Measurements from ENCODE around the gene COX6B1. TPM values are rescaled to one million over a fixed set of nuclear protein-coding genes. Genes with fewer than 3 reads are reported as not detected.
A peak's percentile ranks its signal among the peaks of the same experiment; 100 is the strongest.

Gene COX6B1
- total RNA-seq, 2 donors from 2014 or later = 401 to 445 TPM

- H3K36me3 ChIP-seq (ENCODE audit: control insufficient read depth, insufficient read depth, low read length) = no peaks in the 10 kb centered on the region
- H3K9me3 ChIP-seq (ENCODE audit: control insufficient read depth, low read length) = no peaks in the 10 kb centered on the region
- H3K27ac ChIP-seq (ENCODE audit: low read depth, low read length) = no peak overlapping the region
- Mint-ChIP-seq H3K4me1 (no peaks in the 10 kb centered on the region), H3K27me3 (ENCODE audit: insufficient read depth) (peaks cover 4% of the 10 kb centered on the region), H3K27ac (no peak overlapping the region), H3K9me3 (no peaks in the 10 kb centered on the region), H3K4me3 (no peak overlapping the region), H3K36me3 (ENCODE audit: low read depth) (no peaks in the 10 kb centered on the region)
- H3K27me3 ChIP-seq (ENCODE audit: control insufficient read depth, insufficient read depth, low read length, poor library complexity, severe bottlenecking) = no peaks in the 10 kb centered on the region
- 92 to 93% methylated on average over 3 to 11 of the region's 11 CpGs for WGBS, 2 experiments (ENCODE audit: insufficient coverage in 1 of 2, insufficient read length in 1 of 2)
- TF ChIP-seq, protein P1, sequence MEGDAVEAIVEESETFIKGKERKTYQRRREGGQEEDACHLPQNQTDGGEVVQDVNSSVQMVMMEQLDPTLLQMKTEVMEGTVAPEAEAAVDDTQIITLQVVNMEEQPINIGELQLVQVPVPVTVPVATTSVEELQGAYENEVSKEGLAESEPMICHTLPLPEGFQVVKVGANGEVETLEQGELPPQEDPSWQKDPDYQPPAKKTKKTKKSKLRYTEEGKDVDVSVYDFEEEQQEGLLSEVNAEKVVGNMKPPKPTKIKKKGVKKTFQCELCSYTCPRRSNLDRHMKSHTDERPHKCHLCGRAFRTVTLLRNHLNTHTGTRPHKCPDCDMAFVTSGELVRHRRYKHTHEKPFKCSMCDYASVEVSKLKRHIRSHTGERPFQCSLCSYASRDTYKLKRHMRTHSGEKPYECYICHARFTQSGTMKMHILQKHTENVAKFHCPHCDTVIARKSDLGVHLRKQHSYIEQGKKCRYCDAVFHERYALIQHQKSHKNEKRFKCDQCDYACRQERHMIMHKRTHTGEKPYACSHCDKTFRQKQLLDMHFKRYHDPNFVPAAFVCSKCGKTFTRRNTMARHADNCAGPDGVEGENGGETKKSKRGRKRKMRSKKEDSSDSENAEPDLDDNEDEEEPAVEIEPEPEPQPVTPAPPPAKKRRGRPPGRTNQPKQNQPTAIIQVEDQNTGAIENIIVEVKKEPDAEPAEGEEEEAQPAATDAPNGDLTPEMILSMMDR (conservative IDR thresholded peaks at IDR 0.05) = no peak
- no peak overlapping the region for H3K4me3 ChIP-seq (ENCODE audit: low read length)
- DNase-seq = no peak
- no peak overlapping the region for H3K9ac ChIP-seq (ENCODE audit: extremely low read depth, low read length, poor library complexity, severe bottlenecking)
- no peaks in the 10 kb centered on the region for H3K4me1 ChIP-seq (ENCODE audit: control insufficient read depth, insufficient read depth, low read length)
These were observed 43.9 kb downstream of the COX6B1 start for GRCh38 chr19:35692010-35692409.

- Mint-ChIP-seq H3K36me3 (ENCODE audit: low read depth) (no peaks in the 10 kb centered on the region), H3K4me1 (no peaks in the 10 kb centered on the region), H3K4me3 (no peak overlapping the region), H3K27ac (no peak overlapping the region), H3K9me3 (no peaks in the 10 kb centered on the region), H3K27me3 (ENCODE audit: insufficient read depth) (peaks cover 5% of the 10 kb centered on the region)
- DNase-seq = no peak
- H3K27me3 ChIP-seq (ENCODE audit: control insufficient read depth, insufficient read depth, low read length, poor library complexity, severe bottlenecking) = no peaks in the 10 kb centered on the region
- H3K27ac ChIP-seq (ENCODE audit: low read depth, low read length) = no peak overlapping the region
- no peaks in the 10 kb centered on the region for H3K36me3 ChIP-seq (ENCODE audit: control insufficient read depth, insufficient read depth, low read length)
- H3K9ac ChIP-seq (ENCODE audit: extremely low read depth, low read length, poor library complexity, severe bottlenecking) = no peak overlapping the region
- TF ChIP-seq, protein P1 (conservative IDR thresholded peaks at IDR 0.05) = no peak
- no peaks in the 10 kb centered on the region for H3K4me1 ChIP-seq (ENCODE audit: control insufficient read depth, insufficient read depth, low read length)
- WGBS, 2 experiments (ENCODE audit: insufficient coverage in 1 of 2, insufficient read length in 1 of 2) = 31 to 70% methylated on average over 2 to 5 of the region's 8 CpGs
- H3K4me3 ChIP-seq (ENCODE audit: low read length) = no peak overlapping the region
- no peaks in the 10 kb centered on the region for H3K9me3 ChIP-seq (ENCODE audit: control insufficient read depth, low read length)
These were observed 45.3 kb downstream of the COX6B1 start for GRCh38 chr19:35693422-35693821.

DNA sequence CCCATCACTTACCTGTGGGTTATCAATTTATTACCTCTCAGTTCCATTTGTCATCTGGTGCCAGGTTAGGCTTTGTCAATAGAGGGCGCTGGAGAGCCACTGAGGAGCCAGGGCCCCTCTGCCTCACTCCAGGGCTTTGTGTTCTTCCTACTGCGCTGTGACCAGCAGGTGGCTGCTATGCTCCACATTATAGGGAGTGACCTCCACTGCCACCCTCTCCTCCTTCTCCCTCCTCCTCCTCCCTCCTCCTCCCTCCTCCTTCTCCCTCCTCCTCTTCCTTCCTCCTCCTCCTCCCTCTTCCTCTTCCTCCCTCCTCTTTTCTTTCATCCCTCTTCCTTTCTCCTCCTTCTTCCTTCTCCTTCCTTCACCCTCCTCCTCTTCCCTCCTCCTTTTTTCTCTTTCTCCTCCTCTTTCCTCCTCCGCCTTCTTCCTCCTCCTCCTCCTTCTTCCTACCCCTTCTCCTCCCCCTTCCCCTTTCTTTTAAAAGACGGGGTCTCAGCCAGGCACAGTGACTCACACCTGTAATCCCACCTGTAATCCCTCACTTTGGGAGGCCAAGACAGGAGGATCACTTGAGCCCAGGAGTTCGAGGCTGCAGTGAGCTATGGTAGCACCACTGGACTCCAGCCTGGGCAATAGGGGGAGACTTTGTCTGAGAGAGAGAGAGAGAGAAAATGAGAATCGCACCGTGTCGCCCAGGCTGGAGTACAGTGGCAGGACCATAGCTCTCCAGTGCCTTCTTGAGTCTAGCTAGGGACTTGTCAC lies 45.9 kb downstream of the COX6B1 start:
- DNase-seq = peak; percentile 96
- Histone ChIP-seq H3K9ac (ENCODE audit: extremely low read depth, low read length, poor library complexity, severe bottlenecking) (no peak overlapping the region), H3K4me1 (ENCODE audit: control insufficient read depth, insufficient read depth, low read length) (no peaks in the 10 kb centered on the region), H3K27ac (ENCODE audit: low read depth, low read length) (no peak overlapping the region), H3K36me3 (ENCODE audit: control insufficient read depth, insufficient read depth, low read length) (no peaks in the 10 kb centered on the region), H3K27me3 (ENCODE audit: control insufficient read depth, insufficient read depth, low read length, poor library complexity, severe bottlenecking) (no peaks in the 10 kb centered on the region), H3K9me3 (ENCODE audit: control insufficient read depth, low read length) (no peaks in the 10 kb centered on the region), H3K4me3 (ENCODE audit: low read length) (no peak overlapping the region)
- Mint-ChIP-seq H3K36me3 (ENCODE audit: low read depth) (no peaks in the 10 kb centered on the region), H3K27ac (no peak overlapping the region), H3K4me3 (no peak overlapping the region), H3K9me3 (no peaks in the 10 kb centered on the region), H3K4me1 (no peaks in the 10 kb centered on the region), H3K27me3 (ENCODE audit: insufficient read depth) (peaks cover 5% of the 10 kb centered on the region)
- WGBS, 2 experiments (ENCODE audit: insufficient coverage in 1 of 2, insufficient read length in 1 of 2) = 48 to 66% methylated on average over 4 to 8 of the region's 8 CpGs
- TF ChIP-seq, protein P1 (conservative IDR thresholded peaks at IDR 0.05) = peak; percentile 99

Data from endodermal cell (in vitro differentiated cells).